ENCODE results near the gene FGD4. TPM values are rescaled to one million over a fixed set of nuclear protein-coding genes. Genes with fewer than 3 reads are reported as not detected.

The FGD4 gene
- total RNA-seq, 1 donor from 2014 or later: 65.5 TPM

GRCh38 chr12:32546272-32546671 lies 146.9 kb downstream of the FGD4 start:
- H3K27ac ChIP-seq: peak overlapping the region; percentile 39
- TF ChIP-seq, protein P1, sequence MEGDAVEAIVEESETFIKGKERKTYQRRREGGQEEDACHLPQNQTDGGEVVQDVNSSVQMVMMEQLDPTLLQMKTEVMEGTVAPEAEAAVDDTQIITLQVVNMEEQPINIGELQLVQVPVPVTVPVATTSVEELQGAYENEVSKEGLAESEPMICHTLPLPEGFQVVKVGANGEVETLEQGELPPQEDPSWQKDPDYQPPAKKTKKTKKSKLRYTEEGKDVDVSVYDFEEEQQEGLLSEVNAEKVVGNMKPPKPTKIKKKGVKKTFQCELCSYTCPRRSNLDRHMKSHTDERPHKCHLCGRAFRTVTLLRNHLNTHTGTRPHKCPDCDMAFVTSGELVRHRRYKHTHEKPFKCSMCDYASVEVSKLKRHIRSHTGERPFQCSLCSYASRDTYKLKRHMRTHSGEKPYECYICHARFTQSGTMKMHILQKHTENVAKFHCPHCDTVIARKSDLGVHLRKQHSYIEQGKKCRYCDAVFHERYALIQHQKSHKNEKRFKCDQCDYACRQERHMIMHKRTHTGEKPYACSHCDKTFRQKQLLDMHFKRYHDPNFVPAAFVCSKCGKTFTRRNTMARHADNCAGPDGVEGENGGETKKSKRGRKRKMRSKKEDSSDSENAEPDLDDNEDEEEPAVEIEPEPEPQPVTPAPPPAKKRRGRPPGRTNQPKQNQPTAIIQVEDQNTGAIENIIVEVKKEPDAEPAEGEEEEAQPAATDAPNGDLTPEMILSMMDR (IDR thresholded peaks at IDR 0.05): no peak
- H3K4me1 ChIP-seq: peaks cover 63% of the 10 kb centered on the region
- no peaks in the 10 kb centered on the region for H3K9me3 ChIP-seq
- H3K36me3 ChIP-seq: no peaks in the 10 kb centered on the region
- H3K4me3 ChIP-seq: no peak overlapping the region
- intact Hi-C loops (cut with DNase I): no loop called here
- ATAC-seq: no peak
- no peaks in the 10 kb centered on the region for H3K27me3 ChIP-seq
- no peak for DNase-seq

GRCh38 chr12:32548691-32549281 lies 149.4 kb downstream of the FGD4 start:
- H3K4me1 ChIP-seq: peaks cover 45% of the 10 kb centered on the region
- no peaks in the 10 kb centered on the region for H3K9me3 ChIP-seq
- peaks cover 3% of the 10 kb centered on the region for H3K36me3 ChIP-seq
- TF ChIP-seq, protein P1 (IDR thresholded peaks at IDR 0.05): no peak
- peak overlapping the region; percentile 58 for H3K27ac ChIP-seq
- ATAC-seq (peak; percentile 51), DNase-seq (no peak)
- no peaks in the 10 kb centered on the region for H3K27me3 ChIP-seq
- intact Hi-C loops (cut with DNase I): no loop called here
- H3K4me3 ChIP-seq: no peak overlapping the region

DNA sequence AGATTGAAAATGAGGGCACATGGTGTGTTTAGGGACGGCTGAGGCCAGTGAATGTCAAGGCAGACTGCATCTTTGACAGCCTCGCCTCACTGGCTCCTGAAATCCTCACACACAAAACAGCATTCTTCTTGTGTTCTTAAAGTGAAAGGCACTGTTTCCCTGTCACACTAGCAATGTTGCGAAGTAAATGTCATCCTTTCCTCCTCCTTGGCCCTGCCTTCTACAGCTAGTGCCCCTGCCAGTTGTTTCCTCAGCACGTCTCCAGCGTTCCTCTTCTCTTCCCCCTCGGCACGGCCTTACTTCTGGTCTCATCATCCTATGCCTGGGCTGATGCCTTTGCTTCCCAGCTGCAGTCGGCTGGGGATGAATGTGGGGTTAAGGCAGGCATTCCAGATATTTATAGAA lies 150.3 kb downstream of the FGD4 start:
- Histone ChIP-seq H3K27me3 (no peaks in the 10 kb centered on the region), H3K9me3 (no peaks in the 10 kb centered on the region), H3K4me3 (no peak overlapping the region), H3K36me3 (peaks cover 3% of the 10 kb centered on the region), H3K4me1 (peaks cover 45% of the 10 kb centered on the region), H3K27ac (peak overlapping the region; percentile 58)
- intact Hi-C loops (cut with DNase I): no loop called here
- ATAC-seq (peak; percentile 49), DNase-seq (no peak)
- TF ChIP-seq, protein P1 (IDR thresholded peaks at IDR 0.05): no peak

- no peak overlapping the region for H3K4me3 ChIP-seq
- H3K27me3 ChIP-seq: no peaks in the 10 kb centered on the region
- H3K9me3 ChIP-seq: no peaks in the 10 kb centered on the region
- TF ChIP-seq, protein P1 (IDR thresholded peaks at IDR 0.05): no peak
- DNase-seq: no peak
- intact Hi-C loops (cut with DNase I): no loop called here
- H3K4me1 ChIP-seq: peaks cover 31% of the 10 kb centered on the region
- H3K36me3 ChIP-seq: peaks cover 3% of the 10 kb centered on the region
- no peak overlapping the region for H3K27ac ChIP-seq
- no peak for ATAC-seq
Observed at GRCh38 chr12:32551058-32551457, 151.7 kb downstream of the FGD4 start.

DNA sequence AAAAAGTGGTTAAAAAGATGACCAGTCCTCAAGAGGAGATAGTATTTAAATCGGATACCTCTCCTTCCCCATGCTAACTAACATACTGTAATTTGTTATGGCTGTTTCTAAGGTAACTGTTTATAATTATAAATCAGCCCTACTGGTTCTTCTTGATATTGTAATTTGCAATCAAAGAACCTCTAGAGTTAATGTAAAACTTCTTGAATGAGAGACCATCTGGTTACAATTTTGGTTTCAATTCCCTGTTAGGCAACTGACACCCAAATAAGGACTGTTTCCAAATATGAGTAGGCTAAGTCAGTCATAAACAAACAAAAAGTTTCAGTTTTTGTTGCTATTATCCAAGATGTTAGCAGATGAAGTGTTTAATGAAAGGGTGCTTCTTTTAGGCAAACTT lies 159.5 kb downstream of the FGD4 start:
- Histone ChIP-seq H3K36me3 (no peaks in the 10 kb centered on the region), H3K9me3 (no peaks in the 10 kb centered on the region), H3K4me1 (peaks cover 26% of the 10 kb centered on the region), H3K27ac (peak overlapping the region; percentile 63), H3K4me3 (peak overlapping the region; percentile 13), H3K27me3 (no peaks in the 10 kb centered on the region)
- TF ChIP-seq, protein P1 (IDR thresholded peaks at IDR 0.05): no peak
- DNase-seq (no peak), ATAC-seq (peak; percentile 61)
- intact Hi-C loops (cut with DNase I): no loop called here

GRCh38 chr12:32559434-32559833 lies 160.1 kb downstream of the FGD4 start:
- ATAC-seq: no peak
- H3K4me3 ChIP-seq: peak overlapping the region; percentile 13
- H3K4me1 ChIP-seq: peaks cover 27% of the 10 kb centered on the region
- H3K27me3 ChIP-seq: no peaks in the 10 kb centered on the region
- intact Hi-C loops (cut with DNase I): no loop called here
- H3K27ac ChIP-seq: peak overlapping the region; percentile 63
- H3K36me3 ChIP-seq: peaks cover 5% of the 10 kb centered on the region
- TF ChIP-seq, protein P1 (IDR thresholded peaks at IDR 0.05): no peak
- no peaks in the 10 kb centered on the region for H3K9me3 ChIP-seq
- DNase-seq: no peak

Data from upper lobe of right lung (tissue), 1 donor.